Kidney (tissue), 14 donors: ENCODE results near the gene MXI1. TPM values are rescaled to one million over a fixed set of nuclear protein-coding genes. Genes with fewer than 3 reads are reported as not detected.

Experiments used
- DNase-seq, 5 donors: peaks; one replicate each; pipeline ENCODE4 v3.0.0-alpha.2; 2013 to 2020
- FAIRE-seq: peaks from 2 replicates; lab custom pipeline; 2012; peaks lifted over from hg19 to GRCh38; lab: Jason Lieb, UNC
- H3K27ac ChIP-seq, 2 donors: one replicate each; pipeline ENCODE4 v1.7.0; 2013; ENCODE audit warnings: low read depth in 2 of 2, low read length in 2 of 2, inconsistent platforms in 1 of 2
- H3K27me3 ChIP-seq: one replicate; pipeline ENCODE4 v1.7.1; 2013; ENCODE audit warnings: low read length, inconsistent platforms; ENCODE audit not compliant: control insufficient read depth, insufficient read depth
- H3K36me3 ChIP-seq, 3 donors: one replicate each; pipeline versions ENCODE4 v1.7.0 to v1.7.1; 2013; ENCODE audit warnings: low read length in 3 of 3, control low read depth in 1 of 3, inconsistent platforms in 1 of 3; ENCODE audit not compliant: insufficient read depth in 3 of 3, control insufficient read depth in 2 of 3
- H3K4me1 ChIP-seq, 3 donors: one replicate each; pipeline versions ENCODE4 v1.7.0 to v1.7.1; 2013; ENCODE audit warnings: low read length in 3 of 3, inconsistent platforms in 1 of 3, low read depth in 1 of 3; ENCODE audit not compliant: control insufficient read depth in 2 of 3, insufficient read depth in 2 of 3
- H3K4me3 ChIP-seq, 3 donors: one replicate each; pipeline versions ENCODE4 v1.7.0 to v1.8.1; 2013; ENCODE audit warnings: low read length in 3 of 3, control low read depth in 1 of 3, inconsistent platforms in 1 of 3
- H3K9ac ChIP-seq, 3 donors: one replicate each; pipeline versions ENCODE4 v1.7.0 to v1.7.1; 2013; ENCODE audit warnings: low read length in 3 of 3, control low read depth in 1 of 3, inconsistent platforms in 1 of 3
- H3K9me3 ChIP-seq, 3 donors: one replicate each; pipeline versions ENCODE4 v1.7.0 to v1.7.1; 2013; ENCODE audit warnings: low read length in 3 of 3, control low read depth in 1 of 3, inconsistent platforms in 1 of 3; ENCODE audit not compliant: control insufficient read depth in 2 of 3, insufficient read depth in 1 of 3
- intact Hi-C: fragments of 100-400 bp; cut with DNase I; formaldehyde crosslinking; loops from one replicate; pipeline ENCODE4 v1.11.1; 2022
- polyA plus RNA-seq: library from polyadenylated mRNA; stranded (reverse); fragments of 350-450 nt; fragmentation: Illumina TruSeq; extraction: RNeasy Lipid Tissue Mini Kit (QIAGEN cat#74804); gene quantifications from one replicate; pipeline ENCODE4 v1.2.3, GENCODE V29; 2014; ENCODE audit warnings: low read depth, low replicate concordance; ENCODE audit not compliant: insufficient read depth
- total RNA-seq: library from RNA; stranded (reverse); fragmentation: NEBNext Ultra II Directional; extraction: Animal tissue kit (Norgen Biotek cat#: 25700); gene quantifications from one replicate; pipeline ENCODE4 v1.2.1, GENCODE V29; 2021
- TF ChIP-seq, protein P1 (sequence below): IDR thresholded peaks from 3 replicates; pipeline ENCODE4 v1.5.1; 2012; ENCODE audit warnings: mild to moderate bottlenecking, moderate library complexity, borderline replicate concordance; ENCODE audit not compliant: insufficient read depth; ENCODE audit errors: extremely low read depth
- donor health status: control.
- donor health status: control.
- donor health status: control.
- donor health status: control.
- donor health status: control.
- donor health status: DM: yes; HTN: yes; CAD: no.
- donor health status: Normal renal cell carcinoma (clear cell type).

MXI1 gene
- total and polyA plus RNA-seq, 2 donors from 2014 or later = 27.6 to 29.0 TPM

DNA sequence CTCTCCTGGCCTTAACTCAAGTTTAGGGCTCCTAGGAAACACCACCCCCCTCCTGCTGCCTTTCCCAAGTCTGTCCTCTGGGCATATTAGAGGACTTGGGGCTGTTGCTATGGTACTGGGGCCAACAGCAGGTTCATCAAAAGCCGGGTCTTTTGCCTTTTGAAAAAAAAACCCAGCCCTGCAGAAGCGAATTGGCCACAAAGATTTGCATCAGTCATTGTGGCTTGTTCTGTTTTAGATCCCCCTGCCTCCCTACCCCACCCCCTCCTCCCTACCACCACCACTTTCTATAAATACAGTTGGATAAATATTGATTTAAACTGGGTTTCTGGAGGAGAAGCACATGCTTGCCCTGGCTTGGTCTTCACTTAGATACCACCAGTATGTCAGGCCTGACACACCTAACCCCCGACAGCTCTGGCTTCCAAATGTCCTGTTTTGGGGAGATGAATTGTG lies 7.0 kb downstream of the MXI1 start:
- H3K4me1 ChIP-seq = peaks cover 0 to 5% (median 2%) of the 10 kb centered on the region in 3 donors

DNA sequence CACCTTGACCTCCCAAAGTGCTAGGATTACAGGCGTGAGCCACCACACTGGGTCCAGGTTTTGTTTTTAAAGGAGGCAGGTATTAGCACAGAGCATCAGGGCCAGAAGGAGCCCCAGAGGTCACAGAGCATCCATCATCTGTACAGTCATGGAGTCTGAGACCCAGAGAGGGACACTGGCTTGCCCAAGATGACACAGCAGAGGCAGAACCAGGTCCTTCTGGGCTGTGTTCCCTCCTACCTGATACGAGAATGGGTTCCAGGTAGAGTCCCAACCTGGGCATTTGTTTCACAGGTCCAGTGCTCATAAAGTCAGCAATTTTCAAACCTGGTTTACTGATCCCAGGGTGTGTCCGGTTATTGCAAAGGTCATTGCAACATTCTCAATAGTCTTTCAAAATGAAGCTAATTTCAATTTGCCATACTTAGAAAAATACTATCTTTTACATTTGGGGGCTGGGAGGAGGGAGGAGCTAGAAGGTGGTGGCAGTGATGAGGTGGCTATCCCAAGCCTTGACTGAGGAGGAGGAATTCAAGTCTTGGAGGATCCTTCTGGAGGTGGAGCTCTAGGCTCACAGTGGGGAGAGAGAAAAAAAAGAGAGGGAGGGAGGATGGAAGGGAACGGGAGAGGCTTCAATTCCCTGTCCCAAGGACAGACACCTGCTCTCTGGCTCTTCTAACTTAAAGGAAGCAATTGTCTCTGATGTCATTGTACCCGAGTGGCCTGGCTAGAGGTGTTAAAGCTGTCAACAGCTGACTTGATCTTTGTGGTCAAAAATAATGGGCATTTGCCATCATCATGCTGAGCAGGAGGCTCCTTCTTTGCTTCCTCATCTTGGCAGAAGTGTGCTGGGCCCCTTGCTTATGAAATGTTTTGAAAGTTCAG lies 8.1 kb downstream of the MXI1 start:
- DNase-seq (no peak), FAIRE-seq (no peak)
- Histone ChIP-seq H3K4me3 (no peak overlapping the region), H3K27ac (no peak overlapping the region), H3K36me3 (no peaks in the 10 kb centered on the region), H3K4me1 (peaks cover 0 to 6% (median 2%) of the 10 kb centered on the region in 3 donors), H3K27me3 (no peaks in the 10 kb centered on the region), H3K9ac (no peak overlapping the region), H3K9me3 (no peaks in the 10 kb centered on the region)
- intact Hi-C loops = no loop called here
- TF ChIP-seq, protein P1, sequence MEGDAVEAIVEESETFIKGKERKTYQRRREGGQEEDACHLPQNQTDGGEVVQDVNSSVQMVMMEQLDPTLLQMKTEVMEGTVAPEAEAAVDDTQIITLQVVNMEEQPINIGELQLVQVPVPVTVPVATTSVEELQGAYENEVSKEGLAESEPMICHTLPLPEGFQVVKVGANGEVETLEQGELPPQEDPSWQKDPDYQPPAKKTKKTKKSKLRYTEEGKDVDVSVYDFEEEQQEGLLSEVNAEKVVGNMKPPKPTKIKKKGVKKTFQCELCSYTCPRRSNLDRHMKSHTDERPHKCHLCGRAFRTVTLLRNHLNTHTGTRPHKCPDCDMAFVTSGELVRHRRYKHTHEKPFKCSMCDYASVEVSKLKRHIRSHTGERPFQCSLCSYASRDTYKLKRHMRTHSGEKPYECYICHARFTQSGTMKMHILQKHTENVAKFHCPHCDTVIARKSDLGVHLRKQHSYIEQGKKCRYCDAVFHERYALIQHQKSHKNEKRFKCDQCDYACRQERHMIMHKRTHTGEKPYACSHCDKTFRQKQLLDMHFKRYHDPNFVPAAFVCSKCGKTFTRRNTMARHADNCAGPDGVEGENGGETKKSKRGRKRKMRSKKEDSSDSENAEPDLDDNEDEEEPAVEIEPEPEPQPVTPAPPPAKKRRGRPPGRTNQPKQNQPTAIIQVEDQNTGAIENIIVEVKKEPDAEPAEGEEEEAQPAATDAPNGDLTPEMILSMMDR = no peak

More for the DNA sequence above, 7.0 kb downstream of the MXI1 start:
- Histone ChIP-seq H3K9me3 (no peaks in the 10 kb centered on the region), H3K9ac (no peak overlapping the region), H3K4me3 (no peak overlapping the region), H3K36me3 (no peaks in the 10 kb centered on the region), H3K27me3 (no peaks in the 10 kb centered on the region), H3K27ac (no peak overlapping the region)
- FAIRE-seq (no peak), DNase-seq (no peak)
- TF ChIP-seq, protein P1 = no peak
- intact Hi-C loops = no loop called here

DNA sequence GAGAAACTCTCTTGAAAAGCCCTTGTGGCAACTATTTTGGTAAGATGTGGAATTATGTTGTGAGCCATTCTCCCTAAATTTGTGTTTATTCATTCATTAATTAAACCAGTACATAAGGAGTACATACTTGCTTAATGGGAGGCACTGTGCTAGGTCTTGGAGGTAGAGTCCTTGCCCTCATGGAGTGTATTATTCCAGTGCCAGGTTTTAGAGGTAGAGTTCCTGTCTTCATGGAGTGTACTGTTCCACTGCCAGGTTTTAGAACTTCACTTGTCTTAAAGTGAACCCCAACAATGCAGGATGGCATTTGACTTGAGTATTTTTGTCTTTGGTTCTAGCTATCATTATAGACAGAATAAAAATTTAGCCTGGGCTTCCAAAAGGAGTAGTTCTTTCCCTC lies 8.8 kb downstream of the MXI1 start:
- H3K9me3 ChIP-seq = no peaks in the 10 kb centered on the region
- FAIRE-seq (no peak), DNase-seq (no peak)
- intact Hi-C loops = no loop called here
- H3K27me3 ChIP-seq = no peaks in the 10 kb centered on the region
- no peaks in the 10 kb centered on the region for H3K36me3 ChIP-seq
- no peak overlapping the region for H3K4me3 ChIP-seq
- H3K27ac ChIP-seq = no peak overlapping the region
- H3K9ac ChIP-seq = no peak overlapping the region
- TF ChIP-seq, protein P1 = no peak
- peaks cover 0 to 6% (median 2%) of the 10 kb centered on the region in 3 donors for H3K4me1 ChIP-seq
